Stomach (tissue), 9 donors: ENCODE data around the gene RBM44. TPM values are rescaled to one million over a fixed set of nuclear protein-coding genes. Genes with fewer than 3 reads are reported as not detected.

Experiments
- DNase-seq, 2 donors: peaks; one replicate each; pipeline versions ENCODE4 v3.0.0 to v3.0.0-alpha.2; 2013 to 2019
- H3K27ac ChIP-seq, 5 donors: fragments of 200-600 bp in 4 of 5; sonication (generic) in 4 of 5; one replicate each; pipeline ENCODE4 v1.5.1; 2013 to 2019; ENCODE audit warnings: mild to moderate bottlenecking in 1 of 5, moderate library complexity in 1 of 5
- H3K27me3 ChIP-seq, 3 donors: fragments of 200-600 bp; sonication (generic); one replicate each; pipeline ENCODE4 v1.5.1; 2017 to 2019; ENCODE audit warnings: mixed run types in 1 of 3
- H3K36me3 ChIP-seq, 4 donors: fragments of 200-600 bp; sonication (generic); 1 replicate in 3 of 4; 2 replicates in 1 of 4; pipeline ENCODE4 v1.5.1; 2016 to 2019
- H3K4me1 ChIP-seq, 4 donors: fragments of 200-600 bp; sonication (generic); one replicate each; pipeline ENCODE4 v1.5.1; 2016 to 2019
- H3K4me3 ChIP-seq, 4 donors: fragments of 200-600 bp; sonication (generic) in 3 of 4; one replicate each; pipeline ENCODE4 v1.5.1; 2016 to 2019; ENCODE audit warnings: mild to moderate bottlenecking in 1 of 4
- H3K9me3 ChIP-seq, 4 donors: fragments of 200-600 bp; sonication (generic); one replicate each; pipeline ENCODE4 v1.5.1; 2016 to 2019
- CTCF ChIP-seq, 7 experiments: fragments of 450-650 bp in 4 of 7; fragments of 200-600 bp in 3 of 7; sonication (generic) in 3 of 7; IDR thresholded peaks; one replicate each; pipeline ENCODE4 v1.5.1; 2016 to 2019; ENCODE audit warnings: antibody characterized with exemption in 7 of 7, control low read depth in 2 of 7, mild to moderate bottlenecking in 1 of 7
- EP300 ChIP-seq: sonication (generic); formaldehyde crosslinking; IDR thresholded peaks from one replicate; pipeline ENCODE4 v1.6.1; 2017; ENCODE audit warnings: antibody characterized with exemption
- POLR2A ChIP-seq, 4 donors: fragments of 450-650 bp; IDR thresholded peaks; one replicate each; pipeline ENCODE4 v1.6.1; 2016; ENCODE audit warnings: antibody characterized with exemption in 4 of 4, control low read depth in 2 of 4, mild to moderate bottlenecking in 1 of 4, moderate library complexity in 1 of 4
- POLR2AphosphoS5 ChIP-seq, 3 donors: sonication (generic); formaldehyde crosslinking; IDR thresholded peaks; one replicate each; pipeline ENCODE4 v1.6.1; 2016; ENCODE audit warnings: antibody characterized with exemption in 3 of 3
- WGBS, 5 donors: extraction: QIAGEN DNeasy Blood & Tissue Kit in 3 of 5; methylation state at CpG; one replicate each; pipeline versions ENCODE4 v1.1.5 to v1.1.7; 2013 to 2018; 5-methylcytosine and 5-hydroxymethylcytosine counted together
- intact Hi-C: fragments of 100-400 bp; cut with DNase I; formaldehyde crosslinking; loops from one replicate; pipeline ENCODE4 v1.15.1; 2023; ENCODE audit warnings: low total_unique reads
- polyA plus RNA-seq, 3 donors: library from polyadenylated mRNA; stranded (reverse); fragments of 200-250 nt; gene quantifications; one replicate each; pipeline ENCODE4 v1.2.3, GENCODE V29; 2013
- total RNA-seq, 5 donors: library from RNA; depleted of rRNA; stranded (reverse); fragments of >200 nt; gene quantifications; one replicate each; pipeline versions ENCODE4 v1.1.0 to v1.2.3, GENCODE V29; 2014 to 2016
- donor health status: healthy with polysubstance abuse.
- donor health status: Bipolar disorder and iron deficiency.
- donor health status: healthy.

Gene RBM44
- total and polyA plus RNA-seq, 8 donors: under 0.01 to 2.4 (median 1.8) TPM; not detected in 3

GRCh38 chr2:237885931-237886684 lies 87.5 kb downstream of the RBM44 start:
- TF ChIP-seq EP300 (peak; percentile 66), POLR2A (IDR thresholded peaks at IDR 0.05) (no peak), POLR2AphosphoS5 (IDR thresholded peaks at IDR 0.05) (peak in 2 of 3 donors; percentile 25 to 82)
- Histone ChIP-seq H3K36me3 (peaks cover 0 to 9% (median 2%) of the 10 kb centered on the region in 4 donors), H3K27ac (peak overlapping the region in 4 of 5 donors; percentile 35 to 94 (median 82)), H3K9me3 (no peaks in the 10 kb centered on the region), H3K27me3 (no peaks in the 10 kb centered on the region), H3K4me3 (no peak overlapping the region), H3K4me1 (peaks cover 0 to 44% (median 27%) of the 10 kb centered on the region in 4 donors)
- intact Hi-C loops: no loop called here
- peak in 1 of 2 donors; percentile 78 for DNase-seq
- WGBS, 5 donors: 79 to 89% (median 87%) methylated on average over 21 to 26 of the region's 26 CpGs

GRCh38 chr2:237886685-237887481 lies 88.3 kb downstream of the RBM44 start:
- peak in 1 of 2 donors; percentile 92 for DNase-seq
- Histone ChIP-seq H3K4me3 (no peak overlapping the region), H3K27me3 (no peaks in the 10 kb centered on the region), H3K36me3 (peaks cover 0 to 7% (median 0%) of the 10 kb centered on the region in 4 donors), H3K9me3 (no peaks in the 10 kb centered on the region), H3K4me1 (peaks cover 0 to 44% (median 27%) of the 10 kb centered on the region in 4 donors), H3K27ac (peak overlapping the region in 4 of 5 donors; percentile 43 to 94 (median 82))
- intact Hi-C loops: no loop called here
- 76 to 87% (median 86%) methylated on average over 21 to 23 of the region's 23 CpGs for WGBS, 5 donors
- TF ChIP-seq CTCF (IDR thresholded peaks at IDR 0.05) (no peak), EP300 (peak; percentile 99), POLR2AphosphoS5 (IDR thresholded peaks at IDR 0.05) (peak; percentile 92 to 100 (median 97)), POLR2A (IDR thresholded peaks at IDR 0.05) (no peak)

- Histone ChIP-seq H3K4me1 (peaks cover 3 to 57% (median 33%) of the 10 kb centered on the region in 4 donors), H3K27ac (peak overlapping the region in 4 of 5 donors; percentile 47 to 94 (median 78)), H3K9me3 (no peaks in the 10 kb centered on the region), H3K27me3 (no peaks in the 10 kb centered on the region), H3K4me3 (no peak overlapping the region), H3K36me3 (no peaks in the 10 kb centered on the region)
- intact Hi-C loops: no loop called here
- WGBS, 5 donors: 35 to 56% (median 53%) methylated on average over 2 of the region's 2 CpGs
- no peak for DNase-seq
- no peak for TF ChIP-seq EP300
- TF ChIP-seq POLR2AphosphoS5 (IDR thresholded peaks at IDR 0.05): peak in 1 of 3 donors; percentile 47
- no peak for TF ChIP-seq CTCF (IDR thresholded peaks at IDR 0.05)
- no peak for TF ChIP-seq POLR2A (IDR thresholded peaks at IDR 0.05)
Measured at GRCh38 chr2:237888389-237888788, 89.8 kb downstream of the RBM44 start.

- Histone ChIP-seq H3K27ac (peak overlapping the region in 4 of 5 donors; percentile 47 to 94 (median 78)), H3K36me3 (no peaks in the 10 kb centered on the region), H3K9me3 (no peaks in the 10 kb centered on the region), H3K4me3 (no peak overlapping the region), H3K27me3 (no peaks in the 10 kb centered on the region), H3K4me1 (peaks cover 3 to 60% (median 35%) of the 10 kb centered on the region in 4 donors)
- 87 to 94% (median 89%) methylated on average over 8 of the region's 8 CpGs for WGBS, 5 donors
- intact Hi-C loops: no loop called here
- no peak for TF ChIP-seq POLR2A (IDR thresholded peaks at IDR 0.05)
- no peak for TF ChIP-seq EP300
- no peak for TF ChIP-seq POLR2AphosphoS5 (IDR thresholded peaks at IDR 0.05)
- no peak for TF ChIP-seq CTCF (IDR thresholded peaks at IDR 0.05)
- no peak for DNase-seq
Measured at GRCh38 chr2:237889016-237889415, 90.4 kb downstream of the RBM44 start.
